Spleen (tissue), 7 donors: ENCODE results near the gene WNT1.

Experiments
- POLR2A ChIP-seq, 3 donors: fragments of 450-650 bp; IDR thresholded peaks; one replicate each; pipeline ENCODE4 v1.5.1; 2017; ENCODE audit warnings: antibody characterized with exemption in 3 of 3, mild to moderate bottlenecking in 1 of 3
- POLR2AphosphoS5 ChIP-seq, 3 donors: sonication (generic); formaldehyde crosslinking; IDR thresholded peaks; one replicate each; pipeline ENCODE4 v1.5.1; 2017; ENCODE audit warnings: antibody characterized with exemption in 3 of 3
- TF ChIP-seq, protein P1 (sequence below), 11 experiments: fragments of 200-600 bp in 7 of 11; fragments of 450-650 bp in 4 of 11; sonication (generic) in 4 of 11; IDR thresholded peaks in 8 of 11; conservative IDR thresholded peaks in 3 of 11; 1 replicate in 7 of 11; 2 replicates in 4 of 11; pipeline versions ENCODE4 v1.4.0 to v1.8.0; 2016 to 2021; ENCODE audit warnings: antibody characterized with exemption in 11 of 11, inconsistent platforms in 4 of 11, mild to moderate bottlenecking in 1 of 11
- donor health status: DM: no; HTN: no; CAD: no; lungs with moderate emphysema.
- donor health status: DM: no; HTN: no; CAD: no.
- donor health status: DM: no; HTN: no; CAD: no.

GRCh38 chr12:48988030-48988649 lies 10.0 kb downstream of the WNT1 start:
- TF ChIP-seq, protein P1, sequence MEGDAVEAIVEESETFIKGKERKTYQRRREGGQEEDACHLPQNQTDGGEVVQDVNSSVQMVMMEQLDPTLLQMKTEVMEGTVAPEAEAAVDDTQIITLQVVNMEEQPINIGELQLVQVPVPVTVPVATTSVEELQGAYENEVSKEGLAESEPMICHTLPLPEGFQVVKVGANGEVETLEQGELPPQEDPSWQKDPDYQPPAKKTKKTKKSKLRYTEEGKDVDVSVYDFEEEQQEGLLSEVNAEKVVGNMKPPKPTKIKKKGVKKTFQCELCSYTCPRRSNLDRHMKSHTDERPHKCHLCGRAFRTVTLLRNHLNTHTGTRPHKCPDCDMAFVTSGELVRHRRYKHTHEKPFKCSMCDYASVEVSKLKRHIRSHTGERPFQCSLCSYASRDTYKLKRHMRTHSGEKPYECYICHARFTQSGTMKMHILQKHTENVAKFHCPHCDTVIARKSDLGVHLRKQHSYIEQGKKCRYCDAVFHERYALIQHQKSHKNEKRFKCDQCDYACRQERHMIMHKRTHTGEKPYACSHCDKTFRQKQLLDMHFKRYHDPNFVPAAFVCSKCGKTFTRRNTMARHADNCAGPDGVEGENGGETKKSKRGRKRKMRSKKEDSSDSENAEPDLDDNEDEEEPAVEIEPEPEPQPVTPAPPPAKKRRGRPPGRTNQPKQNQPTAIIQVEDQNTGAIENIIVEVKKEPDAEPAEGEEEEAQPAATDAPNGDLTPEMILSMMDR (IDR thresholded peaks at IDR 0.05 in 8 of 11, conservative IDR thresholded peaks at IDR 0.05 in 3 of 11), result peak; percentile 34 to 91 (median 81)
- TF ChIP-seq POLR2A (IDR thresholded peaks at IDR 0.05) (no peak), POLR2AphosphoS5 (IDR thresholded peaks at IDR 0.05) (no peak)
